WTC11 (cell line): ENCODE data around the gene TSPAN32. TPM values are rescaled to one million over a fixed set of nuclear protein-coding genes. Genes with fewer than 3 reads are reported as not detected.

ENCODE experiments used
- ATAC-seq: fragments of 200-7000 bp; cut with Tn5 transposase; 2 replicates; pipeline ENCODE4 v1.10.0; 2021; ENCODE audit warnings: mild to moderate bottlenecking, moderate library complexity
- CTCF ChIA-PET: fragments of 300-600 bp; sonication (Branson Sonifier 250); formaldehyde crosslinking; loops from one replicate; lab custom pipeline; 2021; ENCODE audit warnings: antibody characterized with exemption; lab: Charles Lee
- POLR2A ChIA-PET: fragments of 350-600 bp; sonication (Branson Sonifier 250); formaldehyde crosslinking; loops from one replicate; lab custom pipeline; 2021; ENCODE audit warnings: antibody characterized with exemption; lab: Charles Lee
- DNase-seq: peaks from one replicate; pipeline ENCODE4 v3.0.0; 2021; ENCODE audit warnings: low spot score
- H3K27ac Mint-ChIP-seq: 2 replicates; pipeline ENCODE4 v1.8.0; 2021; ENCODE audit warnings: mixed read lengths
- H3K27me3 Mint-ChIP-seq: 2 replicates; pipeline ENCODE4 v1.8.0; 2021; ENCODE audit warnings: low read depth, mild to moderate bottlenecking, moderate library complexity, mixed read lengths
- H3K36me3 Mint-ChIP-seq: 2 replicates; pipeline ENCODE4 v1.8.0; 2021; ENCODE audit warnings: mixed read lengths
- H3K4me1 Mint-ChIP-seq: 2 replicates; pipeline ENCODE4 v1.8.0; 2022; ENCODE audit warnings: mixed read lengths
- H3K4me3 Mint-ChIP-seq: 2 replicates; pipeline ENCODE4 v1.8.0; 2021; ENCODE audit warnings: mild to moderate bottlenecking, moderate library complexity, mixed read lengths
- H3K9me3 Mint-ChIP-seq: 2 replicates; pipeline ENCODE4 v1.8.0; 2021; ENCODE audit warnings: mixed read lengths
- ARID4B ChIP-seq: sonication (generic); formaldehyde crosslinking; IDR thresholded peaks from 2 replicates; pipeline ENCODE4 v1.8.0; 2023; ENCODE audit warnings: missing genetic modification reagents, mild to moderate bottlenecking, borderline replicate concordance
- CDX4 ChIP-seq: fragments of 250-450 bp; sonication (Bioruptor Pico); IDR thresholded peaks from 2 replicates; pipeline ENCODE4 v1.9.0; 2021; ENCODE audit warnings: moderate library complexity, mild to moderate bottlenecking, inconsistent platforms, borderline replicate concordance
- CREM ChIP-seq: sonication (generic); formaldehyde crosslinking; IDR thresholded peaks from 2 replicates; pipeline ENCODE4 v1.8.1; 2022; ENCODE audit warnings: mild to moderate bottlenecking, missing genetic modification reagents, moderate library complexity
- E2F1 ChIP-seq: sonication (generic); formaldehyde crosslinking; IDR thresholded peaks from 2 replicates; pipeline ENCODE4 v1.8.0; 2022; ENCODE audit warnings: mild to moderate bottlenecking, missing genetic modification reagents
- FOXJ3 ChIP-seq: sonication (generic); formaldehyde crosslinking; IDR thresholded peaks from 2 replicates; pipeline ENCODE4 v1.9.0; 2021; ENCODE audit warnings: missing genetic modification reagents, mild to moderate bottlenecking, borderline replicate concordance
- GABPB1 ChIP-seq: sonication (generic); formaldehyde crosslinking; IDR thresholded peaks from 2 replicates; pipeline ENCODE4 v1.8.1; 2023; ENCODE audit warnings: mild to moderate bottlenecking, missing genetic modification reagents
- HMGA2 ChIP-seq: fragments of 250-450 bp; sonication (Bioruptor Pico); IDR thresholded peaks from 2 replicates; pipeline ENCODE4 v1.4.0; 2021; ENCODE audit warnings: mild to moderate bottlenecking, moderate library complexity
- MXD4 ChIP-seq: fragments of 250-450 bp; sonication (Bioruptor Pico); IDR thresholded peaks from 2 replicates; pipeline ENCODE4 v1.8.0; 2021; ENCODE audit warnings: mild to moderate bottlenecking, moderate library complexity, borderline replicate concordance
- NFE2L1 ChIP-seq: sonication (generic); formaldehyde crosslinking; IDR thresholded peaks from 2 replicates; pipeline ENCODE4 v1.8.1; 2023; ENCODE audit warnings: missing genetic modification reagents
- NFYB ChIP-seq: sonication (generic); formaldehyde crosslinking; conservative IDR thresholded peaks from 2 replicates; pipeline ENCODE4 v1.8.0; 2022; ENCODE audit warnings: low read depth, missing genetic modification reagents
- NR2C2 ChIP-seq: sonication (generic); formaldehyde crosslinking; IDR thresholded peaks from 2 replicates; pipeline ENCODE4 v1.8.0; 2022; ENCODE audit warnings: mild to moderate bottlenecking, missing genetic modification reagents
- ZNF423 ChIP-seq: fragments of 250-450 bp; sonication (Bioruptor Pico); IDR thresholded peaks from 2 replicates; pipeline ENCODE4 v2.1.2; 2022; ENCODE audit warnings: mild to moderate bottlenecking, moderate library complexity
- total RNA-seq: library from RNA; stranded (reverse); gene quantifications from 3 replicates; pipeline ENCODE4 v1.2.3, GENCODE V29; 2021
- TF ChIP-seq, protein P1 (sequence below): sonication (generic); formaldehyde crosslinking; IDR thresholded peaks from 2 replicates; pipeline ENCODE4 v1.8.1; 2023; ENCODE audit warnings: mild to moderate bottlenecking, missing genetic modification reagents, borderline replicate concordance
- TF ChIP-seq, protein P2 (sequence below): fragments of 250-450 bp; sonication (Bioruptor Pico); IDR thresholded peaks from 2 replicates; pipeline ENCODE4 v1.9.0; 2021; ENCODE audit warnings: mild to moderate bottlenecking
- TF ChIP-seq, protein P3 (sequence below): fragments of 250-450 bp; sonication (Bioruptor Pico); IDR thresholded peaks from 2 replicates; pipeline ENCODE4 v1.9.0; 2021; ENCODE audit warnings: mild to moderate bottlenecking, borderline replicate concordance
- TF ChIP-seq, protein P4 (sequence below): sonication (generic); formaldehyde crosslinking; IDR thresholded peaks from 2 replicates; pipeline ENCODE4 v1.8.1; 2023; ENCODE audit warnings: mild to moderate bottlenecking, missing genetic modification reagents

Gene TSPAN32
- total RNA-seq, 1 experiment from 2014 or later: not detected

GRCh38 chr11:2366276-2366675, 64.5 kb downstream of the TSPAN32 start:
- H3K36me3 Mint-ChIP-seq: no peaks in the 10 kb centered on the region
- no peak overlapping the region for H3K4me3 Mint-ChIP-seq
- POLR2A ChIA-PET: no interaction called here
- H3K27ac Mint-ChIP-seq: no peak overlapping the region
- ATAC-seq (no peak), DNase-seq (no peak)
- CTCF ChIA-PET: no interaction called here
- H3K4me1 Mint-ChIP-seq: no peaks in the 10 kb centered on the region
- H3K27me3 Mint-ChIP-seq: peaks cover 7% of the 10 kb centered on the region
- no peaks in the 10 kb centered on the region for H3K9me3 Mint-ChIP-seq
- TF ChIP-seq GABPB1 (CRISPR knock-in tag) (no peak), FOXJ3 (CRISPR knock-in tag) (no peak), HMGA2 (CRISPR knock-in tag) (no peak), CREM (CRISPR knock-in tag) (no peak), NFYB (CRISPR knock-in tag) (no peak), ARID4B (no peak), E2F1 (CRISPR knock-in tag) (no peak), MXD4 (no peak), NFE2L1 (CRISPR knock-in tag) (no peak), NR2C2 (CRISPR knock-in tag) (no peak), ZNF423 (CRISPR knock-in tag) (no peak), CDX4 (CRISPR knock-in tag) (no peak)
- TF ChIP-seq, protein P1, sequence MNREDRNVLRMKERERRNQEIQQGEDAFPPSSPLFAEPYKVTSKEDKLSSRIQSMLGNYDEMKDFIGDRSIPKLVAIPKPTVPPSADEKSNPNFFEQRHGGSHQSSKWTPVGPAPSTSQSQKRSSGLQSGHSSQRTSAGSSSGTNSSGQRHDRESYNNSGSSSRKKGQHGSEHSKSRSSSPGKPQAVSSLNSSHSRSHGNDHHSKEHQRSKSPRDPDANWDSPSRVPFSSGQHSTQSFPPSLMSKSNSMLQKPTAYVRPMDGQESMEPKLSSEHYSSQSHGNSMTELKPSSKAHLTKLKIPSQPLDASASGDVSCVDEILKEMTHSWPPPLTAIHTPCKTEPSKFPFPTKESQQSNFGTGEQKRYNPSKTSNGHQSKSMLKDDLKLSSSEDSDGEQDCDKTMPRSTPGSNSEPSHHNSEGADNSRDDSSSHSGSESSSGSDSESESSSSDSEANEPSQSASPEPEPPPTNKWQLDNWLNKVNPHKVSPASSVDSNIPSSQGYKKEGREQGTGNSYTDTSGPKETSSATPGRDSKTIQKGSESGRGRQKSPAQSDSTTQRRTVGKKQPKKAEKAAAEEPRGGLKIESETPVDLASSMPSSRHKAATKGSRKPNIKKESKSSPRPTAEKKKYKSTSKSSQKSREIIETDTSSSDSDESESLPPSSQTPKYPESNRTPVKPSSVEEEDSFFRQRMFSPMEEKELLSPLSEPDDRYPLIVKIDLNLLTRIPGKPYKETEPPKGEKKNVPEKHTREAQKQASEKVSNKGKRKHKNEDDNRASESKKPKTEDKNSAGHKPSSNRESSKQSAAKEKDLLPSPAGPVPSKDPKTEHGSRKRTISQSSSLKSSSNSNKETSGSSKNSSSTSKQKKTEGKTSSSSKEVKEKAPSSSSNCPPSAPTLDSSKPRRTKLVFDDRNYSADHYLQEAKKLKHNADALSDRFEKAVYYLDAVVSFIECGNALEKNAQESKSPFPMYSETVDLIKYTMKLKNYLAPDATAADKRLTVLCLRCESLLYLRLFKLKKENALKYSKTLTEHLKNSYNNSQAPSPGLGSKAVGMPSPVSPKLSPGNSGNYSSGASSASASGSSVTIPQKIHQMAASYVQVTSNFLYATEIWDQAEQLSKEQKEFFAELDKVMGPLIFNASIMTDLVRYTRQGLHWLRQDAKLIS: no peak
- TF ChIP-seq, protein P2, sequence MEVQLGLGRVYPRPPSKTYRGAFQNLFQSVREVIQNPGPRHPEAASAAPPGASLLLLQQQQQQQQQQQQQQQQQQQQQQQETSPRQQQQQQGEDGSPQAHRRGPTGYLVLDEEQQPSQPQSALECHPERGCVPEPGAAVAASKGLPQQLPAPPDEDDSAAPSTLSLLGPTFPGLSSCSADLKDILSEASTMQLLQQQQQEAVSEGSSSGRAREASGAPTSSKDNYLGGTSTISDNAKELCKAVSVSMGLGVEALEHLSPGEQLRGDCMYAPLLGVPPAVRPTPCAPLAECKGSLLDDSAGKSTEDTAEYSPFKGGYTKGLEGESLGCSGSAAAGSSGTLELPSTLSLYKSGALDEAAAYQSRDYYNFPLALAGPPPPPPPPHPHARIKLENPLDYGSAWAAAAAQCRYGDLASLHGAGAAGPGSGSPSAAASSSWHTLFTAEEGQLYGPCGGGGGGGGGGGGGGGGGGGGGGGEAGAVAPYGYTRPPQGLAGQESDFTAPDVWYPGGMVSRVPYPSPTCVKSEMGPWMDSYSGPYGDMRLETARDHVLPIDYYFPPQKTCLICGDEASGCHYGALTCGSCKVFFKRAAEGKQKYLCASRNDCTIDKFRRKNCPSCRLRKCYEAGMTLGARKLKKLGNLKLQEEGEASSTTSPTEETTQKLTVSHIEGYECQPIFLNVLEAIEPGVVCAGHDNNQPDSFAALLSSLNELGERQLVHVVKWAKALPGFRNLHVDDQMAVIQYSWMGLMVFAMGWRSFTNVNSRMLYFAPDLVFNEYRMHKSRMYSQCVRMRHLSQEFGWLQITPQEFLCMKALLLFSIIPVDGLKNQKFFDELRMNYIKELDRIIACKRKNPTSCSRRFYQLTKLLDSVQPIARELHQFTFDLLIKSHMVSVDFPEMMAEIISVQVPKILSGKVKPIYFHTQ: no peak
- TF ChIP-seq, protein P3, sequence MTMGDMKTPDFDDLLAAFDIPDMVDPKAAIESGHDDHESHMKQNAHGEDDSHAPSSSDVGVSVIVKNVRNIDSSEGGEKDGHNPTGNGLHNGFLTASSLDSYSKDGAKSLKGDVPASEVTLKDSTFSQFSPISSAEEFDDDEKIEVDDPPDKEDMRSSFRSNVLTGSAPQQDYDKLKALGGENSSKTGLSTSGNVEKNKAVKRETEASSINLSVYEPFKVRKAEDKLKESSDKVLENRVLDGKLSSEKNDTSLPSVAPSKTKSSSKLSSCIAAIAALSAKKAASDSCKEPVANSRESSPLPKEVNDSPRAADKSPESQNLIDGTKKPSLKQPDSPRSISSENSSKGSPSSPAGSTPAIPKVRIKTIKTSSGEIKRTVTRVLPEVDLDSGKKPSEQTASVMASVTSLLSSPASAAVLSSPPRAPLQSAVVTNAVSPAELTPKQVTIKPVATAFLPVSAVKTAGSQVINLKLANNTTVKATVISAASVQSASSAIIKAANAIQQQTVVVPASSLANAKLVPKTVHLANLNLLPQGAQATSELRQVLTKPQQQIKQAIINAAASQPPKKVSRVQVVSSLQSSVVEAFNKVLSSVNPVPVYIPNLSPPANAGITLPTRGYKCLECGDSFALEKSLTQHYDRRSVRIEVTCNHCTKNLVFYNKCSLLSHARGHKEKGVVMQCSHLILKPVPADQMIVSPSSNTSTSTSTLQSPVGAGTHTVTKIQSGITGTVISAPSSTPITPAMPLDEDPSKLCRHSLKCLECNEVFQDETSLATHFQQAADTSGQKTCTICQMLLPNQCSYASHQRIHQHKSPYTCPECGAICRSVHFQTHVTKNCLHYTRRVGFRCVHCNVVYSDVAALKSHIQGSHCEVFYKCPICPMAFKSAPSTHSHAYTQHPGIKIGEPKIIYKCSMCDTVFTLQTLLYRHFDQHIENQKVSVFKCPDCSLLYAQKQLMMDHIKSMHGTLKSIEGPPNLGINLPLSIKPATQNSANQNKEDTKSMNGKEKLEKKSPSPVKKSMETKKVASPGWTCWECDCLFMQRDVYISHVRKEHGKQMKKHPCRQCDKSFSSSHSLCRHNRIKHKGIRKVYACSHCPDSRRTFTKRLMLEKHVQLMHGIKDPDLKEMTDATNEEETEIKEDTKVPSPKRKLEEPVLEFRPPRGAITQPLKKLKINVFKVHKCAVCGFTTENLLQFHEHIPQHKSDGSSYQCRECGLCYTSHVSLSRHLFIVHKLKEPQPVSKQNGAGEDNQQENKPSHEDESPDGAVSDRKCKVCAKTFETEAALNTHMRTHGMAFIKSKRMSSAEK (CRISPR knock-in tag): no peak
- TF ChIP-seq, protein P4, sequence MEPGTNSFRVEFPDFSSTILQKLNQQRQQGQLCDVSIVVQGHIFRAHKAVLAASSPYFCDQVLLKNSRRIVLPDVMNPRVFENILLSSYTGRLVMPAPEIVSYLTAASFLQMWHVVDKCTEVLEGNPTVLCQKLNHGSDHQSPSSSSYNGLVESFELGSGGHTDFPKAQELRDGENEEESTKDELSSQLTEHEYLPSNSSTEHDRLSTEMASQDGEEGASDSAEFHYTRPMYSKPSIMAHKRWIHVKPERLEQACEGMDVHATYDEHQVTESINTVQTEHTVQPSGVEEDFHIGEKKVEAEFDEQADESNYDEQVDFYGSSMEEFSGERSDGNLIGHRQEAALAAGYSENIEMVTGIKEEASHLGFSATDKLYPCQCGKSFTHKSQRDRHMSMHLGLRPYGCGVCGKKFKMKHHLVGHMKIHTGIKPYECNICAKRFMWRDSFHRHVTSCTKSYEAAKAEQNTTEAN (CRISPR knock-in tag): no peak
